HCT116 (cell line): ENCODE results near the gene NPLOC4.

ENCODE experiments used
- CTCF ChIP-seq, 3 experiments: fragments of 200-600 bp in 1 of 3; sonication (generic) in 1 of 3; IDR thresholded peaks in 2 of 3; conservative IDR thresholded peaks in 1 of 3; 2 replicates each; pipeline ENCODE4 v1.5.1; 2012 to 2017; ENCODE audit warnings: low read depth in 2 of 3, low read length in 2 of 3, antibody characterized with exemption in 1 of 3, borderline replicate concordance in 1 of 3, control low read depth in 1 of 3, mild to moderate bottlenecking in 1 of 3, mixed read lengths in 1 of 3, mixed run types in 1 of 3, moderate library complexity in 1 of 3; ENCODE audit not compliant: insufficient read depth in 1 of 3
- EZH2 ChIP-seq: fragments of 200-600 bp; sonication (generic); IDR thresholded peaks from 2 replicates; pipeline ENCODE4 v1.6.1; 2017; ENCODE audit warnings: antibody characterized with exemption, mixed run types
- JUND ChIP-seq: IDR thresholded peaks from 2 replicates; pipeline ENCODE4 v1.6.1; 2012
- MAX ChIP-seq: IDR thresholded peaks from 2 replicates; pipeline ENCODE4 v1.6.1; 2012
- POLR2A ChIP-seq: IDR thresholded peaks from 2 replicates; pipeline ENCODE4 v1.7.0; 2011; ENCODE audit warnings: borderline replicate concordance; ENCODE audit not compliant: insufficient read depth, insufficient read length; ENCODE audit errors: extremely low read depth
- POLR2AphosphoS5 ChIP-seq: IDR thresholded peaks from 2 replicates; pipeline ENCODE4 v1.6.1; 2011; ENCODE audit warnings: mild to moderate bottlenecking, low read depth, low read length, moderate library complexity
- SRF ChIP-seq: IDR thresholded peaks from 2 replicates; pipeline ENCODE4 v1.6.1; 2012; ENCODE audit warnings: low read depth
- ZBTB33 ChIP-seq: IDR thresholded peaks from 2 replicates; pipeline ENCODE4 v1.6.1; 2011; ENCODE audit warnings: mild to moderate bottlenecking, low read length, moderate library complexity; ENCODE audit not compliant: insufficient replicate concordance; ENCODE audit errors: extremely low read depth

GRCh38 chr17:81608082-81608481 is 28.8 kb downstream of the NPLOC4 start:
- TF ChIP-seq POLR2A = no peak
- no peak for TF ChIP-seq CTCF (IDR thresholded peaks at IDR 0.05 in 2 of 3, conservative IDR thresholded peaks at IDR 0.05 in 1 of 3; ENCODE audit: borderline replicate concordance in 1 of 3, insufficient read depth in 1 of 3, low read depth in 2 of 3, low read length in 2 of 3)
- no peak for TF ChIP-seq EZH2
- TF ChIP-seq MAX = no peak
- no peak for TF ChIP-seq JUND
- no peak for TF ChIP-seq POLR2AphosphoS5
- no peak for TF ChIP-seq SRF
- no peak for TF ChIP-seq ZBTB33
